Spleen (tissue), 7 donors: ENCODE data around the gene BSND.

Source experiments
- CTCF ChIP-seq, 11 experiments: fragments of 200-600 bp in 7 of 11; fragments of 450-650 bp in 4 of 11; sonication (generic) in 4 of 11; IDR thresholded peaks in 8 of 11; conservative IDR thresholded peaks in 3 of 11; 1 replicate in 7 of 11; 2 replicates in 4 of 11; pipeline versions ENCODE4 v1.4.0 to v1.8.0; 2016 to 2021; ENCODE audit warnings: antibody characterized with exemption in 11 of 11, inconsistent platforms in 4 of 11, mild to moderate bottlenecking in 1 of 11
- POLR2A ChIP-seq, 3 donors: fragments of 450-650 bp; IDR thresholded peaks; one replicate each; pipeline ENCODE4 v1.5.1; 2017; ENCODE audit warnings: antibody characterized with exemption in 3 of 3, mild to moderate bottlenecking in 1 of 3
- POLR2AphosphoS5 ChIP-seq, 3 donors: sonication (generic); formaldehyde crosslinking; IDR thresholded peaks; one replicate each; pipeline ENCODE4 v1.5.1; 2017; ENCODE audit warnings: antibody characterized with exemption in 3 of 3
- donor health status: DM: no; HTN: no; CAD: no; lungs with moderate emphysema.
- donor health status: DM: no; HTN: no; CAD: no.
- donor health status: DM: no; HTN: no; CAD: no.

DNA sequence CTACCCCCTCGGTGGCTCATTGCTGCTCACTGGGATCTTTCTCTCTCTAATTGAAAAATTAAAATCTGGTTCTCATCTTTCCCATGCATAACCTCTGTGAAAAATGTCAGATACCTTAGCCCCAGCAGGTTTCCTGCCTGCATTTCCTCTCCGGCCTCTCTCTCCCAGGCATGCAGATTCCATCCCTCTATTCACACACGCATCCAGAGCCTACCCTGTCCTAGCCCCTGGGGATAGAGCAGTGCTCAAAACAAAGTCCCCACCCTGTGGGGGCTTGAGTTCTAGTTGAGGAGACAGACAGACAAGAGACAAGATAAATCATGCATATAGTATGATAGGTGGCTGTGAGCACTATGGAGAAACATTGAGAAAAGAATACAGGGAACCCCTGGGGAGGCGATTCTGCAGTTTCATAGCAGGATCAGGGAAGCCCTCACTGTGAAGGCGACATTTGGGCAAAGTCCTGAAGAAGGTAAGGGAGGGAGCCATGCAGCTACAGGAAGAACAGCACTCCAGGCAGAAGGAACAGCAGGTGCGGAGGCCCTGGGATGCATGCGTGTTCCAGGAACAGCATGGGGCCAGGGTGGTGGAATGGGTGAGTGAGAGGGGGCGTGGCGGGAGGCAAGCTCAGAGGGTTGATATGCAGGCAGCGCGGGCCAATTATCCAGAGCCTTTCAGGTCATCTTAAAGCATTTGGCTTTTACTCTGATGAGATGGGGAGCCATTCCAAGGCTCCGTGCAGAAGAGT is 3.5 kb upstream of the BSND start:
- no peak for TF ChIP-seq POLR2A (IDR thresholded peaks at IDR 0.05)
- TF ChIP-seq CTCF (IDR thresholded peaks at IDR 0.05 in 8 of 11, conservative IDR thresholded peaks at IDR 0.05 in 3 of 11) = no peak
- TF ChIP-seq POLR2AphosphoS5 (IDR thresholded peaks at IDR 0.05) = no peak
